ENCODE measurements around the gene LIMA1. TPM values are rescaled to one million over a fixed set of nuclear protein-coding genes. Genes with fewer than 3 reads are reported as not detected.

Gene LIMA1
- total RNA-seq, 1 donor from 2014 or later, result 85.7 TPM

GRCh38 chr12:50248883-50249282 lies 34.4 kb downstream of the LIMA1 start:
- intact Hi-C loops (cut with micrococcal nuclease), result loop anchor here (5.0 to 10.0 kb wide), 4 partner anchors 33 to 776 kb away; partner anchors contain the start of genes LIMA1 and SLC11A2

DNA sequence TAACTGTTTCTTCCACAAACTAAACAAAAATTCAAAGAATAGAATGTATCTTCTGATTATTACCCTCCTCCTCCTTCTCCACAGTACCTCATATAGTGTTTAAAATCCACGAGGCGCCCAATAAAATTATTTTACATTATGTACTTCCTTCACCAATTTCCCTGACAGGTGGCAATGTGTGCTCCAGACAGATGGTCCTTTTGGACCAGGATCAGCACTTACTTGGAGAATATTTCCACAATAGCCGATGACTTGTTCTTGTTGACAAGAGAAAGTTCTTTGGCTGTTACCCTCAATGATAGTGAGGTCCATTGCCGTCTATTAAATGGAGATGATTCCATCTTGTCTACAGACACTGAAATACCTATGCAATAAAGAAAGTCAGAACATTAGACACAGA lies 34.9 kb downstream of the LIMA1 start:
- intact Hi-C loops (cut with micrococcal nuclease), result loop anchor here (5.0 to 10.0 kb wide), 4 partner anchors 34 to 776 kb away; partner anchors contain the start of genes LIMA1 and SLC11A2

DNA sequence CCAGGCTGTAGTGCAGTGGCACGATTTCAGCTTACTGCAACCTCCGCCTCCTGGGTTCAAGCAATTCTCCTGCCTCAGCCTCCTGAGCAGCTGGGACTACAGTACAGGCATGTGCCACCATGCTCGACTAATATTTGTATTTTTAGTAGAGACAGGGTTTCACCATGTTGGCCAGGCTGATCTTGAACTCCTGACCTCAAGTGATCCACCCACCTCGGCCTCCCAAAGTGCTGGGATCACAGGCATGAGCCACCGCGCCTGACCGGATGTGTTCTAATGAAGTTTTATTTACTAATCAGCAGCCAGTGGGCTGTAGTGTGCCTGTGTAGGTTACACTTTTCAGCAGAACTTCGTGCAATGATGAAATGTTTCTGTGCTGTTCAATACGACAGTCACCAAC lies 35.7 kb downstream of the LIMA1 start:
- intact Hi-C loops (cut with micrococcal nuclease), result loop anchor here (1.0 to 10.0 kb wide), 5 partner anchors 25 to 777 kb away; partner anchors contain the start of genes LIMA1 and SLC11A2

DNA sequence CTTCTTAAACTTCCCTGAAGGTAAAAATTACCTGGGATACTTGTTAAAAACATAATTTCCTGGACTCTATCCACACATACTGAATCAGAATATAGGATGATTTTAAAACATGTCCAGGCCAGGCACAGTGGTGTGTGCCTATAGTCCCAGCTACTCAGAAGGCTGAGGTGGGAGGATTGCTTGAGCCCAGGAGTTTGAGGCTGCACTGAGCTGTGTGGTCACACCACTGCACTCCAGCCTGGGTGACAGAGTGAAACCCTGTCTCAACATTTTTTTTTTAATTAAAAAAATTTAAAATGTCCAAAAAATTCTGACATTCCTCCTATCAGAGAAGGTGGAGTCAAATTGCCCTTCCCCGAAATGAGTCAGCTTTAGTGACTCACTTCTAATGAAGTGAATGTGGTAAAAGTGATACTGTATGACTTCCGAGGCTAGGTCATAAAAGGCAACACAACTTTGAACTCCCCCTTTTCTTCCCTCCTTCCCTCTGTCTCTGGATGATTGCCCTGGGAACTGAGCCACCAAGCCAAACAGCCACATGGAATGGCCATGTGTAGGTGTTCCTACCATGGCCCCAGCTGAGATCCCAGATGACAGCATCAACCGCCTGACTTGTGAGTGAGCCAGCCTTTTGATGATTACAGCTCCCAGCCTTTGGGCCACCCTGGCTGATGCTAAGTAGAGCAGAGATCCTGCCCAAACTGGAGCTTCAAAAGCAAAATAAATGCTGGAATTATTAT lies 36.3 kb downstream of the LIMA1 start:
- intact Hi-C loops (cut with micrococcal nuclease), result loop anchor here (1.0 to 10.0 kb wide), 5 partner anchors 25 to 778 kb away; partner anchors contain the start of genes LIMA1 and SLC11A2

DNA sequence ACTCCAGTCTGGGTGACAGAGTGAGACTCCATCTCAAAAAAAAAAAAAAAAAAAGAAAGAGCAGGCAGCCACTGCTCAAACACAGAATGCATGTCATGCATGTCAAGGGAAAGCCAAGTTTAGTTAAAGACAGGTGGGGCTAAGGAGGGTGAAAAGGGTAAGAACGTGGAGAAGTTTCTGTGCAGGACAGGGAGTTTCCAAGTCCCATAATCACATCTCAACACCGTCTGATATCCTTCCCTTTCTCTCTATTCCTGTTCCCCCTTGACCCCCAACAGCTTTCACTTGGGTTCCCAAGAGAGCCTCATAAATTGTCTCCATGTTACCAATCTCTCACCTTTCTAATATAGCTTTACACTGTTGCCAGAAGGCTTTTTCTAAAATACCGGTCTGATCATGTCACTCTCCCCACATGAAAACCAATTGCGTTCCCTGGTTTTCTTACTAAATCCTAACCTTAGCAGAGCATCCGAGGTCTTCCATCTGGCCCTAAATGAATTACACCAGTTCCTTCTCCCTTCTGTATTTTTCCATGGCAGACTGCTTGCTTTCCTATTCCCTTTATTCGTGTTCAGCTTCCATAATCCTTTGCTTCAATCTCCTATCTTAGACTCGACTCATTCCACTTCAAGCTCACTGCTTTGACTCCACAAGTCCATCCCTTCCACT lies 37.0 kb downstream of the LIMA1 start:
- intact Hi-C loops (cut with micrococcal nuclease), result loop anchor here (5.0 to 10.0 kb wide), 4 partner anchors 34 to 778 kb away; partner anchors contain the start of genes LIMA1 and SLC11A2

DNA sequence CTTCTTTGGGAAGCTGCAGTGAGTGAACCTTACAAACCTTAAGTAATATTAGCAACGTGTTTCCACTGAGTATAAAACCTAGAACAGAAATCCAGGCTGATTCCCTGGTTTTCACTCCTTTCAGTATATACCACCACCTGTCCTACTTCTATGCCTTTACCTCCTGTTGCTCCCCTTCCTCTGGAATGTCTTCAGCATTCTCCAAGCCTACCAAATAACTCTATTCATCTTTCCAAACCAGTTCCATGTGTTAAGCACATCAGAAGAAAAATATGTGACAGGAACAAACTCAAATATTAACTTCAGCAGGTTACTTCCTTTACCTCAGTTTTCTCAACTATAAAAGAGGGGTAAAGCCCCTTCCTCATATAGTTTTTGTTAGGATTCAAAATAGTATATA lies 39.8 kb downstream of the LIMA1 start:
- intact Hi-C loops (cut with micrococcal nuclease), result loop anchor here (10.0 kb wide), 2 partner anchors 59 to 781 kb away; partner anchors contain the start of gene SLC11A2

DNA sequence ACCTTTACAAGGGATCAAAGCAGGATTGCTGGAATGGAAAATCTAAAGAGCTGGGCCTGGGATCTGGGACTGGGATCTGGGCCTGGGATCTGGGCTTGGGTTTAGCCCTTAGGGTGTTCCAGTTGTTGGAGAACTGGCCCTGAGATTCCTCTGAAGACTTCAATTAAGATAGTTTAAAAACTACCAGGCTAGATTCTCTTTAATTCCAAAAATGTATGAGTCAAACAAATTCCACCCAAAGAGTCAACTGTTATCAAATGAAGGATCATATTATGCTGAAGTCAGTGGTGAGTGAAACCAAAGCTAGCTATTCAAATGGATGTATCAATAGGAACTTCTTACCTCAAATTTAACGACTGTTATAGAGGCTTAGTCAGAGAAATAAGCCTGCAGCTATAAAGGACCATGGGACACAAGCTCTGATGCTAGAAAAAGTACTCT lies 40.5 kb downstream of the LIMA1 start:
- intact Hi-C loops (cut with micrococcal nuclease), result loop anchor here (10.0 kb wide), 2 partner anchors 58 to 782 kb away; partner anchors contain the start of gene SLC11A2

GRCh38 chr12:50241178-50241577 lies 42.1 kb downstream of the LIMA1 start:
- intact Hi-C loops (cut with micrococcal nuclease), result loop anchor here (10.0 kb wide), 2 partner anchors 56 to 784 kb away; partner anchors contain the start of gene SLC11A2

- intact Hi-C loops (cut with micrococcal nuclease), result loop anchor here (10.0 kb wide), 2 partner anchors 56 to 784 kb away; partner anchors contain the start of gene SLC11A2
These were observed 42.6 kb downstream of the LIMA1 start for GRCh38 chr12:50240792-50241114.

GRCh38 chr12:50240096-50240791 lies 43.1 kb downstream of the LIMA1 start:
- intact Hi-C loops (cut with micrococcal nuclease), result loop anchor here (10.0 kb wide), 2 partner anchors 55 to 785 kb away; partner anchors contain the start of gene SLC11A2

GRCh38 chr12:50239355-50239891 lies 43.9 kb downstream of the LIMA1 start:
- intact Hi-C loops (cut with micrococcal nuclease), result no loop called here

GRCh38 chr12:50234347-50234746 lies 49.0 kb downstream of the LIMA1 start:
- intact Hi-C loops (cut with micrococcal nuclease), result no loop called here

- intact Hi-C loops (cut with micrococcal nuclease), result no loop called here
These were observed 50.5 kb downstream of the LIMA1 start for GRCh38 chr12:50232771-50233209.

DNA sequence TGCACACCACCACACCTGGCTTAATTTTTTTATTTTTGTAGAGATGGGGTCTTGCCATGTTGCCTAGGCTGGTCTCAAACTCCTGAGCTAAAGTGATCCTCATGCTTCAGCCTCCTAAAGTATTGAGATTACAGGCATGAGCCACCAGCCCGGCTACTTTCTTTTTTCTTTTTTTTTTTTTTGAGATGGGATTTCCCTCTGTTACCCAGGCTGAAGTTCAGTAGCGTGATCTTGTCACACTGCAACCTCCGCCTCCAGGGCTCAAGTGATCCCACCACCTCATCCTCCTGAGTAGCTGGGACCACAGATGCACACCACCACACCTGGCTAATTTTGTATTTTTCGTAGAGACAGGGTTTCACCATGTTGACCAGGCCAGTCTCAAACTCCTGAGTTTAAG lies 51.1 kb downstream of the LIMA1 start:
- intact Hi-C loops (cut with micrococcal nuclease), result no loop called here

DNA sequence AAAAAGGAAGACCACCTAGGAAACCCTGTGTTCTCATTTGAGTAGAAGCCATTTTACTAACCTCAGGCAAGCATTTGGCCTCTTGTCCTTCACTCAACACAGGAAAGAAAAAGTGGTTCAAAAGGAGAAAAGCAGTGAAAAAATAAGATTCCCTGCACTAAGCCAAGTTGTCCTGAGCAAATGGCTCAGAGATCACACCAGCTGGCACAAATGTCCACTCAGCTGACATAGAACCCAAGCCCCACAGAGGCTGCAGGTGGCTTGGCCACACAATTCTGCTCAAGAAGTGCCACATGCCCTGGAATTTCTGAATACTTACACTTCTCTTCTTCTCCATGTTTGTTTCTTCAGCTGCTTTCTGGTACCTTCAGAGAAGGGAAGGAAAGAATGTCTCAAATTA lies 52.0 kb downstream of the LIMA1 start:
- intact Hi-C loops (cut with micrococcal nuclease), result no loop called here

DNA sequence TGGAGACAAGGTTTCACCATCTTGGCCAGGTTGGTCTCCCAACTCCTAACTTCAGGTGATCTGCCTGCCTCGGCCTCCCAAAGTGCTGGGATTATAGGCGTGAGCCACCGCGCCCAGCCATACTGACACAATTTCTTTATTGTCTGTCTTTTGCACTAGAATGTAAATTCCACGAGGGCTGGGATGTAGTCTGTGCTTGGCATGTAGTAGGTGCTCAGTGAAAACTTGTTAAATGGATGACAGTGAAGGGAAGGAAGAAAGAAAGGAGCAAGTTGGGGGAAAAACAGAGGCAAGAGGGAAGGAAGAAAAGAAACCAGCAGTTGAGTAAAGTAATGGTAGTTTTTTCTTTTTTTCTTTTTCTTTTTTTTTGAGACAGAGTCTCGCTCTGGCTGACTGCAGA lies 53.1 kb downstream of the LIMA1 start:
- intact Hi-C loops (cut with micrococcal nuclease), result no loop called here

- intact Hi-C loops (cut with micrococcal nuclease), result loop anchor here (5.0 kb wide), 1 partner anchor 37 kb away; no protein-coding TSS in a partner anchor
These were observed 59.2 kb downstream of the LIMA1 start for GRCh38 chr12:50224026-50224692.

DNA sequence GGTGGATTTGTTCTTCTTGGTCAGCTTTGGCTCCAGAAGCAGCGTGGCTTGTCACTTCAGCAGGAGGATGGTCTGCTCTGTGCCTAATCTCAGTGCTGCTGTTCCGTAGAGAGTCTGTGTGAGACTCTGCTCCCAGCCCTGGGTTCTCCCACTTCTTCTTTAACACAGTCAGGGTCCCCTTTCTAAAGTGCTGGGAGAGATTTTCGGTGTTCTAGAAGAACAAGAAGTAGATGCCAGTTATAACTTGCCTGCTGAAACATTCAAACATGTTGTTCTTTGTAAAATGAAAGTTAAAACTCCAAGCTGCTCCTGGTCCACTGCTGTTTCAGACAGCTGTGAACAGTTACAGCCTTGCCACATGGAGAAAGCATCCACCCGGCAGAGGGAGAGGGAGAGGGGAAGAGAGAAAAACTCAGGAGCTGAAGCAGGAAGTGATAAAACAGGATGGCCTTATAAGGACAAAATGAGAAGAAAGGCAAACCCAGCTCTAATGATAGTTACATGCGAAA lies 61.0 kb downstream of the LIMA1 start:
- intact Hi-C loops (cut with micrococcal nuclease), result loop anchor here (1.0 to 5.0 kb wide), 3 partner anchors 25 to 60 kb away; partner anchors contain the start of gene LIMA1

DNA sequence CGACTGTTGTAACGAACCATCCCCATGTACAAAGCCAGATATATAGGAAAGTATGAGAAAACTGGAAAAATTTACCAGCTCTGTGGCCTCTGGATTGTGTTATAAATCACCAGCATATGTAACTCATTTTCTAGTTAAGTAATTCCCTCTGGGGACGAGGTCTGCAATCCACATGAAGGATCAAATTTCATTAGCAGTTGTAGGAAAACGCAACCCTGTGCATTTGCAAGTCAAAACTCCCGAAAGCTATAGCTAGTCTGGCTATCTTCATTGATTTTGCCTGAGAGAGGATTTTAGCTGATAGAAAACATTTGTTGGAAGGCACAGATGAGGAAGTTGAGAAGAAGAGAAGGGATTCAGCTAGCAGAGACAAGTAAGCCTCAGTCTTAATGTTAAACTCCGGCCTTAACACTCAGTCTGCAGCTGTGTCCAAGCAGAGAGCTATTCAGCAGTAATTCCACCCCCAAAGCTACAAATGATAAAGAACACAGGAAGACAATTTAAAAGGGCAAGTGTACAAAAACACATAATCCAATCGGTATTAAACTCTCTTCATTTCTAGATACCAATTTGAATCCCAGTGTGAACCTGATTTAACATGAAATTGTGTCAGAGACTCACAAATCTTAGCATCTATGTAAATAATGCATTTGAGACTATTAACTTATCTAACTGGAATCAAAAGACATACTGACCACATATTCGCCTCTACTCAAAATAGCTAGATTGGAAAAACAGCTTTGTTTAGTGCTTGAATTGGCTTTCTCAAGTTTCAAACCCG lies 61.9 kb downstream of the LIMA1 start:
- intact Hi-C loops (cut with micrococcal nuclease), result loop anchor here (1.0 to 5.0 kb wide), 3 partner anchors 26 to 61 kb away; partner anchors contain the start of gene LIMA1
